Endodermal cell (in vitro differentiated cells): ENCODE data around the gene CEP70. TPM values are rescaled to one million over a fixed set of nuclear protein-coding genes. Genes with fewer than 3 reads are reported as not detected.

Source experiments
- DNase-seq: peaks from one replicate; pipeline ENCODE4 v3.0.0-alpha.2; 2017
- H3K27ac ChIP-seq: 2 replicates; pipeline ENCODE4 v1.5.1; 2013; ENCODE audit warnings: mild to moderate bottlenecking, low read depth, low read length, moderate library complexity
- H3K27me3 ChIP-seq: 2 replicates; pipeline ENCODE4 v1.6.1; 2013; ENCODE audit warnings: mild to moderate bottlenecking, low read length, moderate library complexity; ENCODE audit not compliant: insufficient read depth, control insufficient read depth, poor library complexity, severe bottlenecking
- H3K36me3 ChIP-seq: 2 replicates; pipeline ENCODE4 v1.7.0; 2013; ENCODE audit warnings: mild to moderate bottlenecking, low read length, moderate library complexity; ENCODE audit not compliant: control insufficient read depth, insufficient read depth
- H3K4me1 ChIP-seq: one replicate; pipeline ENCODE4 v1.7.0; 2013; ENCODE audit warnings: low read length; ENCODE audit not compliant: control insufficient read depth, insufficient read depth
- H3K4me3 ChIP-seq: 2 replicates; pipeline ENCODE4 v1.5.1; 2013; ENCODE audit warnings: mild to moderate bottlenecking, low read length, moderate library complexity
- H3K9ac ChIP-seq: 2 replicates; pipeline ENCODE4 v1.6.1; 2013; ENCODE audit warnings: mild to moderate bottlenecking, low read length, moderate library complexity; ENCODE audit not compliant: poor library complexity, severe bottlenecking; ENCODE audit errors: extremely low read depth
- H3K9me3 ChIP-seq: 2 replicates; pipeline ENCODE4 v1.6.1; 2013; ENCODE audit warnings: mild to moderate bottlenecking, low read length, moderate library complexity; ENCODE audit not compliant: control insufficient read depth
- H3K27ac Mint-ChIP-seq: 2 replicates; pipeline ENCODE4 v1.8.0; 2020; ENCODE audit warnings: mixed read lengths
- H3K27me3 Mint-ChIP-seq: 2 replicates; pipeline ENCODE4 v1.8.0; 2021; ENCODE audit warnings: mild to moderate bottlenecking, mixed read lengths; ENCODE audit not compliant: insufficient read depth
- H3K36me3 Mint-ChIP-seq: 2 replicates; pipeline ENCODE4 v1.8.0; 2020; ENCODE audit warnings: low read depth, mixed read lengths
- H3K4me1 Mint-ChIP-seq: 2 replicates; pipeline ENCODE4 v1.8.0; 2020; ENCODE audit warnings: mixed read lengths
- H3K4me3 Mint-ChIP-seq: 2 replicates; pipeline ENCODE4 v1.8.0; 2020; ENCODE audit warnings: mild to moderate bottlenecking, moderate library complexity, mixed read lengths
- H3K9me3 Mint-ChIP-seq: 2 replicates; pipeline ENCODE4 v1.8.0; 2020; ENCODE audit warnings: mild to moderate bottlenecking, mixed read lengths
- CTCF ChIP-seq: fragments of 200-600 bp; sonication (generic); conservative IDR thresholded peaks from 2 replicates; pipeline ENCODE4 v1.5.0; 2021; ENCODE audit warnings: antibody characterized with exemption, mild to moderate bottlenecking
- WGBS, 2 experiments: methylation state at CpG; one replicate each; pipeline versions ENCODE4 v1.1.5 to v1.1.7; 2013; ENCODE audit warnings: missing lambda C conversion rate in 2 of 2, mixed read lengths in 1 of 2; ENCODE audit not compliant: insufficient coverage in 1 of 2, insufficient read length in 1 of 2; 5-methylcytosine and 5-hydroxymethylcytosine counted together
- total RNA-seq, 2 donors: library from RNA; stranded (reverse); fragmentation: NEBNext Ultra II Directional in 1 of 2; extraction: Animal tissue kit (Norgen Biotek cat#: 25700) in 1 of 2; gene quantifications; 2 replicates in 1 of 2; 3 replicates in 1 of 2; pipeline ENCODE4 v1.2.1, GENCODE V29; 2021

CEP70 gene
- total RNA-seq, 2 donors from 2014 or later: 113 to 131 TPM

DNA sequence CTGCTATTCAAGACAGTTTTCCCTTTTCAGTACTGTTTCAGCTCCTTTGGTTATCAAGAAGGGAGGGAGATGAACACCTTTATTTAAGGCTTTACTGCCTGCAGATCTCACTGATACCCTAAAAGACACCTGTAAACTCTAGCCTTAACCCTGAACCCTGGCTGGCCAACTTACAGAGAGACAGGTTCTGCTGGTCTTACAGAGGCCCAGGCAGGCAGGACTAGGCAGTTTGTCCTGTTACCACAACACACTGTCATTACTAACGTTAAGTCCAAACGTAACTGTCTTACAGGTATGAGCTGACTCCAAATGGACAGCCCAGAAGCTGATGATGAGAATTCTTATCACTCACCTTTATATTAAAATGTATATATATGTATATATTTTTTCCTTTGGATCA is 117.5 kb downstream of the CEP70 start:
- no peaks in the 10 kb centered on the region for H3K9me3 ChIP-seq
- H3K27ac ChIP-seq: no peak overlapping the region
- H3K9me3 Mint-ChIP-seq: no peaks in the 10 kb centered on the region
- H3K27me3 Mint-ChIP-seq: no peaks in the 10 kb centered on the region
- no peak for TF ChIP-seq CTCF
- no peak for DNase-seq
- no peaks in the 10 kb centered on the region for H3K4me1 ChIP-seq
- H3K27me3 ChIP-seq: no peaks in the 10 kb centered on the region
- no peak overlapping the region for H3K4me3 Mint-ChIP-seq
- H3K4me3 ChIP-seq: no peak overlapping the region
- 96% methylated on average over 2 of the region's 2 CpGs; no CpG with 5 or more reads in 1 of the 2 experiments for WGBS, 2 experiments
- H3K9ac ChIP-seq: no peak overlapping the region
- H3K36me3 Mint-ChIP-seq: peaks cover 4% of the 10 kb centered on the region
- no peak overlapping the region for H3K27ac Mint-ChIP-seq
- H3K36me3 ChIP-seq: peaks cover 8% of the 10 kb centered on the region
- peaks cover 5% of the 10 kb centered on the region for H3K4me1 Mint-ChIP-seq

GRCh38 chr3:138474163-138474562 is 119.9 kb downstream of the CEP70 start:
- Histone ChIP-seq H3K4me1 (no peaks in the 10 kb centered on the region), H3K27ac (no peak overlapping the region), H3K36me3 (peaks cover 8% of the 10 kb centered on the region), H3K27me3 (no peaks in the 10 kb centered on the region), H3K4me3 (no peak overlapping the region), H3K9ac (no peak overlapping the region), H3K9me3 (no peaks in the 10 kb centered on the region)
- 86 to 97% methylated on average over 5 to 6 of the region's 6 CpGs for WGBS, 2 experiments
- DNase-seq: no peak
- H3K4me3 Mint-ChIP-seq: no peak overlapping the region
- H3K27me3 Mint-ChIP-seq: no peaks in the 10 kb centered on the region
- H3K36me3 Mint-ChIP-seq: peaks cover 4% of the 10 kb centered on the region
- no peaks in the 10 kb centered on the region for H3K9me3 Mint-ChIP-seq
- TF ChIP-seq CTCF: no peak
- H3K27ac Mint-ChIP-seq: no peak overlapping the region
- no peaks in the 10 kb centered on the region for H3K4me1 Mint-ChIP-seq

DNA sequence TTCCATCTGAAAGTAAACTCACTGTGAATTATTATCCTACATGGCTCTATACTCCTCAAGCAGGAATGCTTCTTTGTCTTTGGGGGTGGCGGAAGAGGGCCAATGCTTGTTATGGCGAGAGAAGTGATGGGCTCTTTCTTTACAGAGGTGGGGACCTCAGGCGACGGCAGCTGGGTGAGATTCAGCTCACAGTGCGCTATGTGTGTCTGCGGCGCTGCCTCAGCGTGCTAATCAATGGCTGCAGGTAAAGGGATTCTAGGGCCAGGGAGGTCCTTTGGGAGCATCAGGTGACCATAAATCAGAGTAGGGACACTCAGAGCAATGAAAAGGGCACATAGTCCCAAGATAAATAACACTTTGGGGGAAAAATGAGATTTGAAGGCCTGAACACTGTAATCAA is 120.7 kb downstream of the CEP70 start:
- Mint-ChIP-seq H3K9me3 (no peaks in the 10 kb centered on the region), H3K4me1 (no peaks in the 10 kb centered on the region), H3K36me3 (peaks cover 4% of the 10 kb centered on the region), H3K27ac (no peak overlapping the region), H3K27me3 (no peaks in the 10 kb centered on the region), H3K4me3 (no peak overlapping the region)
- Histone ChIP-seq H3K36me3 (peaks cover 5% of the 10 kb centered on the region), H3K9me3 (no peaks in the 10 kb centered on the region), H3K4me3 (no peak overlapping the region), H3K4me1 (no peaks in the 10 kb centered on the region), H3K9ac (no peak overlapping the region), H3K27me3 (no peaks in the 10 kb centered on the region), H3K27ac (no peak overlapping the region)
- DNase-seq: no peak
- WGBS, 2 experiments: 97 to 98% methylated on average over 6 to 8 of the region's 8 CpGs
- no peak for TF ChIP-seq CTCF
